ENCODE data around the gene TMEM106A. TPM values are rescaled to one million over a fixed set of nuclear protein-coding genes. Genes with fewer than 3 reads are reported as not detected.

Gene TMEM106A
- total and polyA plus RNA-seq, 9 of the 15 experiments (the other 6 are each of a cell fraction or from before 2014, with no cell fraction given), result 0.03 to 0.29 (median 0.15) TPM

GRCh38 chr17:43170766-43171585 lies 40.7 kb upstream of the TMEM106A start, which contains the start of gene NBR1 (continued):
- TF ChIP-seq VEZF1 (CRISPR knock-in tag; IDR thresholded peaks at IDR 0.05), result peak; percentile 80
- peak; percentile 54 to 77 for TF ChIP-seq MNT (conservative IDR thresholded peaks at IDR 0.05)
- peak; percentile 40 for TF ChIP-seq BRD9 (IDR thresholded peaks at IDR 0.05; ENCODE audit: low read depth, partially characterized antibody)
- peak in 1 of 2 experiments; percentile 60; a peak in 2 of 4 replicates for TF ChIP-seq HDAC1 (IDR thresholded peaks at IDR 0.05)
- 0 out of 2 replicates have a peak, but pooled peaks have one; percentile 32 for TF ChIP-seq SMAD4 (CRISPR knock-in tag; conservative IDR thresholded peaks at IDR 0.05)
- TF ChIP-seq PRMT5 (CRISPR knock-in tag; IDR thresholded peaks at IDR 0.05), result 0 out of 2 replicates have a peak, but pooled peaks have one; percentile 23
- TF ChIP-seq PKNOX1 (IDR thresholded peaks at IDR 0.05), result peak; percentile 99
- TF ChIP-seq RBM39 (optimal IDR thresholded peaks at IDR 0.05; ENCODE audit: low read depth, low read length), result no peak
- peak; percentile 69 for TF ChIP-seq ELF1 (tag; IDR thresholded peaks at IDR 0.05)
- 0 out of 2 replicates have a peak, but pooled peaks have one; percentile 57 for TF ChIP-seq SPI1 (IDR thresholded peaks at IDR 0.05; ENCODE audit: borderline replicate concordance, low read depth, low read length)
- peak; percentile 98 for TF ChIP-seq HMBOX1 (IDR thresholded peaks at IDR 0.05)
- TF ChIP-seq TFE3 (CRISPR knock-in tag; IDR thresholded peaks at IDR 0.05), result no peak
- 0 out of 2 replicates have a peak, but pooled peaks have one; percentile 20 for TF ChIP-seq ZKSCAN1 (IDR thresholded peaks at IDR 0.05; ENCODE audit: low read depth, low read length)
- TF ChIP-seq THRB (CRISPR knock-in tag; conservative IDR thresholded peaks at IDR 0.05), result 0 out of 2 replicates have a peak, but pooled peaks have one; percentile 44
- TF ChIP-seq ETV6 (IDR thresholded peaks at IDR 0.05; ENCODE audit: borderline replicate concordance in 1 of 2, low read depth in 2 of 2, low read length in 1 of 2), result peak in 1 of 2 experiments; percentile 40; a peak in 1 of 4 replicates
- TF ChIP-seq ETV6 (CRISPR knock-in tag; IDR thresholded peaks at IDR 0.05; ENCODE audit: borderline replicate concordance), result no peak
- TF ChIP-seq SMARCE1 (IDR thresholded peaks at IDR 0.05), result peak; percentile 6; the same call in 1 of the 2 replicates
- TF ChIP-seq TAF1 (IDR thresholded peaks at IDR 0.05; ENCODE audit: control insufficient read depth, extremely low read depth, insufficient read depth, low read length, severe bottlenecking), result peak; percentile 90

Measured in K562 (cell line).